ENCODE data around the gene CTPS2.
"Not testable (repeated sequence)": the region's sequence is repeated elsewhere in the genome, so short reads cannot be mapped to it uniquely, and the experiment has no call there.

Gene CTPS2

DNA sequence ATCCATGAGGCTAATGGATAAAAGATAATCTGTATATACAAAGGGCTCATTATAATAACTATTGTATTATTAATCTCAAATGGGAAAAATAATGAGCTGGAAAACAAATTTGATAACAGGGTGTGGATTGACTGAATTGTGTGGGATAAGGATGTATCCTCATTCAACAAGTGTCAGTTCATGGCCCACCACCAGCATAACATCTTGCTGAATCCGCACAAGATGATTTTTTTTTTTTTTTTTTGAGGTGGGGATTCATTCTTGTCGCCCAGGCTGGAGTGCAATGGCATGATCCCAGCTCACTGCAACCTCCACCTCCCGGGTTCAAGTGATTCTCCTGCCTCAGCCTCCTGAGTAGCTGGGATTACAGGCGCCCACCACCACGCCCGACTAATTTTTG lies 3.2 kb upstream of the CTPS2 start:
- DNase-seq (ENCODE audit: low spot score), result not testable (repeated sequence)

GRCh38 chrX:16714504-16714903 lies 2.0 kb upstream of the CTPS2 start:
- DNase-seq (ENCODE audit: low spot score), result no peak

GRCh38 chrX:16711893-16712547 lies 449 bp downstream of the CTPS2 start:
- peak; percentile 18 for DNase-seq (ENCODE audit: low spot score)

- DNase-seq (ENCODE audit: low spot score), result no peak
Measured at GRCh38 chrX:16711219-16711811, 1.2 kb downstream of the CTPS2 start.

GRCh38 chrX:16708016-16708415 lies 4.5 kb downstream of the CTPS2 start:
- DNase-seq (ENCODE audit: low spot score), result no peak

- no peak for DNase-seq (ENCODE audit: low spot score)
Measured at GRCh38 chrX:16705370-16705769, 7.1 kb downstream of the CTPS2 start.

GRCh38 chrX:16702700-16703599 lies 9.5 kb downstream of the CTPS2 start:
- DNase-seq (ENCODE audit: low spot score), result no peak

GRCh38 chrX:16700734-16701133 lies 11.7 kb downstream of the CTPS2 start:
- no peak for DNase-seq (ENCODE audit: low spot score)

- no peak for DNase-seq (ENCODE audit: low spot score)
Measured at GRCh38 chrX:16699389-16699788, 13.1 kb downstream of the CTPS2 start.

- DNase-seq (ENCODE audit: low spot score), result no peak
Measured at GRCh38 chrX:16696956-16697355, 15.5 kb downstream of the CTPS2 start.

GRCh38 chrX:16695079-16695676 lies 17.3 kb downstream of the CTPS2 start:
- DNase-seq (ENCODE audit: low spot score), result peak; percentile 33

GRCh38 chrX:16687514-16687913 lies 25.0 kb downstream of the CTPS2 start:
- no peak for DNase-seq (ENCODE audit: low spot score)

DNA sequence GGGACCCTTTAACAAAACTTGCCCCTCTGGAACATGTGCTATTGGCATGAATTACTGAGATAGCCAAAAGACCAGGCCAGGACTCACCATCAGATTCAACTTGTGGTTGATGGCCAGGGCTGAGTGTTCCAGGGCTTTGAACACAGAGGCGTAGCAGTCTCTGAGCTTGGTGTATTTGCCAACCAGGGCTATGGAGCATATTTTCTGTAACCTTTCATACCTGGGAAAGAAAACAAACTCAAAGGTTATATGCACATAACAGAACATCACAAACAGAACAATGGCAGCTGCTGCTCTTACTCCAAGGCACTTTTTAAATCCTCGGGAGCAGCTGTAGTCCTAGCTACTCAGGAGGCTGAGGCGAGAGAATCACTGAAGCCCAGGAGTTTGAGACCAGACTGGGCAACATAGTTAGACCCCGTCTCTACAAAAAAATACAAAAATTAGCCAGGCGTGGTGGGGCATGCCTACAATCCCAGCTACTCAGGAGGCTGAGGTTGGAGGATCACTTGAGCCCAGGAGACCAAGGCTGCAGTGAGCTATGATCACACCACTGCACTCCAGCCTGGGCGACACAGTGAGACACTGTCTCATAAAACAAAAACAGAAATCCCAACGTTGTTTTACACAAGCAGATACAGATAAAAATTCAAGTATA lies 29.3 kb downstream of the CTPS2 start:
- DNase-seq (ENCODE audit: low spot score), result no peak

- DNase-seq (ENCODE audit: low spot score), result no peak
Measured at GRCh38 chrX:16678689-16679088, 33.8 kb downstream of the CTPS2 start.

GRCh38 chrX:16671005-16671404 lies 41.5 kb downstream of the CTPS2 start:
- DNase-seq (ENCODE audit: low spot score), result peak; percentile 12

- DNase-seq (ENCODE audit: low spot score), result no peak
Measured at GRCh38 chrX:16666541-16666940, 45.9 kb downstream of the CTPS2 start.

GRCh38 chrX:16665089-16665488 lies 47.4 kb downstream of the CTPS2 start:
- DNase-seq (ENCODE audit: low spot score), result no peak

DNA sequence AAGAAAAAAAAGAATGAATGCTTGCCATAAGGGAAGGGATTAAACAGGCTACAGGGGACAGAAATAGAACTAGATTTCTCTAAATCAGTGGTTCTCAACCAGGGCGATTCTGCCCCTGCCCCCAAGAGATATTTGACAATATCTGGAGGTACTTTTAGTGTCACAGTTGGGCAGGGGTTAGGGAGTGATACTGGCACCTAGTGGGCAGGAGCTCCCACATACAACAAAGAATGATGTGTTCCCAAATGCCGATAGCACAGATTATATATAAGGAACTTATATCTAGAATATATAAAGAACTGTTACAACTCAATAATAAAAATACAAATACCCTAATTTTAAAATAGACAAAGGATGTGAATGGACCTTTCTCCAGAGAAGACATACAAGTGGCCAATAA lies 47.8 kb downstream of the CTPS2 start:
- DNase-seq (ENCODE audit: low spot score), result no peak

DNA sequence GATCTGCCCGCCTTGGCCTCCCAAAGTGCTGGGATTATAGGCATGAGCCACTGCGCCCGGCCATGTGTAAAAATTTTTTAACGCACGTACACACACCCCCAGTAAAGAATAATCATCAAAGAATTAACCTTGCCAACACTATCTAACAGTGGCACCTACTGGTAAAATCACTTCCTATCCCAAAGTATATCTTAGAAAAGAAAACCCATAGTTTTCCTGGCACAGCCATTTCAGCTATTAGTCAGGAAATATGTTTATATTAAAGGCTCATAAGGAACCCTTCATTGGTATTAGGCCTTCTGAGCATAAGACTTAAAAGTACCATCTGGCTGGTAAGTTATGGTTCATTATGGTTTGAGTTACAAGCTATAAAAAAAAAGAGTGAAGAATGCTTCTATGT lies 48.4 kb downstream of the CTPS2 start:
- no peak for DNase-seq (ENCODE audit: low spot score)

DNA sequence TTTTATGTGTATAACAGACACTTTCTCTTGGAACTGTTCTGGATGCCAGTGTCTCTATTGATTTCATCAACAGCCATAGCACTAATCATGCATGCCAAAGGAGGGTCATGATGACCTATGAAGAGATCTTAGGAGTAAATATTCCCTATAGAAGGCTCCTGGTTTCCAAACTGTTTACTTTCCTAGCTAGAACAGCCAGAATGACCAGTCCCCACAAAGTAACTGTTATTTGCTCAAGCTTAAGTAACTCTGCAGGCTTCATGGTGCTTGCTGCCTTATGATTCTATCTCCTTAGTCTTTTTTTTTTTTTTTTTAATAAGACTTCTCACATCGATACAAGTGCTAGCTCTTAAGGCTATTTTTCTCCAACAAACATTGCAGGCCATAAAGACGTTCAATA lies 50.1 kb downstream of the CTPS2 start:
- DNase-seq (ENCODE audit: low spot score), result no peak

GRCh38 chrX:16661495-16661894 lies 51.0 kb downstream of the CTPS2 start:
- DNase-seq (ENCODE audit: low spot score), result no peak

DNA sequence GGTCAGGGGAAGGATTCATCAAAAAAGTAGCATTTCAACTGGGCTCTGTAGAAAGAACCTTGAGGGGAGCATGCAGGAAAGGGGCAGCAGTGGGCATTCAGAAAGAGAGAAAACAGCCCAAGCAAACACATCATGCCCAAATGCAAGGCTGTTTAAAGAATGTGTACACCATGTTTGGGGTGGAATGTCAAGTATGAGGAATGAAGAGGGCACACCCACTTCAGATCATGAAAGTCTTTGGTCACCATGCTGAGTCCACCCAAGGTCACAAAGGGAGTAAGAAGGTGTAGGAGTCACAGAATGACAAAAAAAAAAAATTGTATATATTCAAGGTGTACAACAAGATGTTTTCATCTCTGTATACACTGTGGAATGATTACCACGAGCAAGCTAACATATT lies 53.1 kb downstream of the CTPS2 start:
- DNase-seq (ENCODE audit: low spot score), result no peak
